ENCODE measurements around the gene PLAU. TPM values are rescaled to one million over a fixed set of nuclear protein-coding genes. Genes with fewer than 3 reads are reported as not detected.

Gene PLAU
- total RNA-seq, 4 donors from 2014 or later = 8.8 to 15.9 (median 11.9) TPM

DNA sequence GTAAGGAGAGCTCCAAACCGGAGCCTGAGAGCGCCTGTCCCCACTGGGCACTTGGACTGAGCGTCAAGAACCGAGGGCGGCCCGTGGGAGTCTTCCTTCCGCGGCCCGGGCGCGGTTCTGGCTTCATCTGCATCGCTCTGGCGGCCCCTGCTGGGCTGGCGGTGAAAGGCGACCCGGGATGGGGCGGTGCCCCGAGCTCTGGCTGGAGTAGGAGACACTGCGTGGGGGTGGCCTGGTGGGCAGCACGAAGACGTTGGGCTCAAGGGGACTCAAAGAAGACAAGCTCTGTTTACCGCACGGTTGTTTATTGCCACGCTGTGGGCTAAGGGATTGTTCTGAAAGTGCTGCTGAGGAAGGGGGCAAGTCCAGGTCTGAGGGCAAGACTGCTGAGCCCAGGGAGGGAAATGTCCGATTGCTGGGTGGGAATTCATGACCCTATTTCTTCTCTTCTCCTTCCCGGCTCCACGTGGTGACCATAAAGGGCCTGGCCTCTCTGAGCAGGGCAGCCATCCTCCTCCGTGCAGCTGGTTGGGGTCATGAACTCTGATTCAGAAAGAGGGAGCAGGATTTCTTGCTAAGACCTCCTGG is 29.8 kb downstream of the PLAU start:
- WGBS, 2 donors = 0% methylated on average over 10 to 11 of the region's 28 CpGs
- no peaks in the 10 kb centered on the region for H3K36me3 ChIP-seq
- H3K4me1 ChIP-seq = peaks cover 5 to 51% (median 34%) of the 10 kb centered on the region in 3 donors
- intact Hi-C loops (cut with DNase I) = loop anchor here (2.0 kb wide), 1 partner anchor 54 kb away; no protein-coding TSS in a partner anchor
- TF ChIP-seq CTCF (IDR thresholded peaks at IDR 0.05) = peak; percentile 73 to 98 (median 91)
- no peak for TF ChIP-seq POLR2A (IDR thresholded peaks at IDR 0.05)
- no peaks in the 10 kb centered on the region for H3K9me3 ChIP-seq
- DNase-seq = no peak
- H3K27ac ChIP-seq = peak overlapping the region; percentile 68 to 78 (median 72)
- no peaks in the 10 kb centered on the region for H3K27me3 ChIP-seq
- peak overlapping the region in 3 of 4 donors; percentile 13 to 39 (median 19) for H3K4me3 ChIP-seq

GRCh38 chr10:73941300-73941699 is 30.4 kb downstream of the PLAU start:
- H3K9me3 ChIP-seq = no peaks in the 10 kb centered on the region
- DNase-seq = no peak
- WGBS, 2 donors = 79 to 91% methylated on average over 2 of the region's 2 CpGs
- no peaks in the 10 kb centered on the region for H3K36me3 ChIP-seq
- H3K4me3 ChIP-seq = no peak overlapping the region
- TF ChIP-seq CTCF (IDR thresholded peaks at IDR 0.05) (no peak), POLR2A (IDR thresholded peaks at IDR 0.05) (no peak)
- intact Hi-C loops (cut with DNase I) = loop anchor here (2.0 kb wide), 1 partner anchor 54 kb away; no protein-coding TSS in a partner anchor
- peak overlapping the region in 3 of 4 donors; percentile 68 to 74 (median 71) for H3K27ac ChIP-seq
- H3K4me1 ChIP-seq = peaks cover 5 to 45% (median 28%) of the 10 kb centered on the region in 3 donors
- no peaks in the 10 kb centered on the region for H3K27me3 ChIP-seq

GRCh38 chr10:73944356-73945100 is 33.6 kb downstream of the PLAU start:
- TF ChIP-seq POLR2A (IDR thresholded peaks at IDR 0.05) = no peak
- no peak for TF ChIP-seq CTCF (IDR thresholded peaks at IDR 0.05)
- Histone ChIP-seq H3K4me1 (peaks cover 5 to 19% (median 10%) of the 10 kb centered on the region in 3 donors), H3K9me3 (no peaks in the 10 kb centered on the region), H3K4me3 (no peak overlapping the region), H3K36me3 (no peaks in the 10 kb centered on the region), H3K27ac (no peak overlapping the region), H3K27me3 (no peaks in the 10 kb centered on the region)
- WGBS, 2 donors = 83 to 95% methylated on average over 7 to 8 of the region's 35 CpGs
- no peak for DNase-seq
- intact Hi-C loops (cut with DNase I) = no loop called here

- Histone ChIP-seq H3K27ac (no peak overlapping the region), H3K27me3 (no peaks in the 10 kb centered on the region), H3K4me1 (no peaks in the 10 kb centered on the region), H3K9me3 (no peaks in the 10 kb centered on the region), H3K4me3 (no peak overlapping the region), H3K36me3 (no peaks in the 10 kb centered on the region)
- intact Hi-C loops (cut with DNase I) = no loop called here
- TF ChIP-seq POLR2A (IDR thresholded peaks at IDR 0.05) (no peak), CTCF (IDR thresholded peaks at IDR 0.05) (no peak)
- WGBS, 2 donors = 67 to 78% methylated on average over 9 of the region's 9 CpGs
- DNase-seq = no peak
Measured at GRCh38 chr10:73946253-73947145, 35.6 kb downstream of the PLAU start.
